Measurements from ENCODE around the gene LMBR1.

Gene LMBR1

DNA sequence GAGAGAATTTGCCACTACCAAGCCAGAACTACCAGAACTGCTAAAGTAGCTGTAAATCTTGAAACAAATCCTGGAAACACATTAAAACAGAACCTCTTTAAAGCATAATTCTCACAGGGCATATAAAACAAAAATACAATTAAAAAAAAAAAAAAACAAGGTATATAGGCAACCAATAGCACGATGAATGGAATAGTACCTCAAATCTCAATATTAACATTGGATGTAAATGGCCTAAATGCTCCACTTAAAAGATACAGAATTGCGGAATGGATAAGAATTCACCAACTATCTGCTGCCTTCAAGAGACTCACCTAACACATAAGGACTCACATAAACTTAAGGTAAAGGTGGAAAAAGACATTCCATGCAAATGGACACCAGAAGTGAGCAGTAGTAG, 17.2 kb downstream of the LMBR1 start:
- TF ChIP-seq SIN3A (IDR thresholded peaks at IDR 0.05; ENCODE audit: borderline replicate concordance, insufficient read depth, low read length) (no peak), TAF1 (IDR thresholded peaks at IDR 0.05; ENCODE audit: borderline replicate concordance, insufficient read depth, low read length) (no peak), POLR2AphosphoS5 (IDR thresholded peaks at IDR 0.05; ENCODE audit: low read depth, low read length) (no peak), FOXP2 (optimal IDR thresholded peaks at IDR 0.05; ENCODE audit: borderline replicate concordance, extremely low read depth, extremely low read length, insufficient read depth) (no peak)
- TF ChIP-seq, protein P1, sequence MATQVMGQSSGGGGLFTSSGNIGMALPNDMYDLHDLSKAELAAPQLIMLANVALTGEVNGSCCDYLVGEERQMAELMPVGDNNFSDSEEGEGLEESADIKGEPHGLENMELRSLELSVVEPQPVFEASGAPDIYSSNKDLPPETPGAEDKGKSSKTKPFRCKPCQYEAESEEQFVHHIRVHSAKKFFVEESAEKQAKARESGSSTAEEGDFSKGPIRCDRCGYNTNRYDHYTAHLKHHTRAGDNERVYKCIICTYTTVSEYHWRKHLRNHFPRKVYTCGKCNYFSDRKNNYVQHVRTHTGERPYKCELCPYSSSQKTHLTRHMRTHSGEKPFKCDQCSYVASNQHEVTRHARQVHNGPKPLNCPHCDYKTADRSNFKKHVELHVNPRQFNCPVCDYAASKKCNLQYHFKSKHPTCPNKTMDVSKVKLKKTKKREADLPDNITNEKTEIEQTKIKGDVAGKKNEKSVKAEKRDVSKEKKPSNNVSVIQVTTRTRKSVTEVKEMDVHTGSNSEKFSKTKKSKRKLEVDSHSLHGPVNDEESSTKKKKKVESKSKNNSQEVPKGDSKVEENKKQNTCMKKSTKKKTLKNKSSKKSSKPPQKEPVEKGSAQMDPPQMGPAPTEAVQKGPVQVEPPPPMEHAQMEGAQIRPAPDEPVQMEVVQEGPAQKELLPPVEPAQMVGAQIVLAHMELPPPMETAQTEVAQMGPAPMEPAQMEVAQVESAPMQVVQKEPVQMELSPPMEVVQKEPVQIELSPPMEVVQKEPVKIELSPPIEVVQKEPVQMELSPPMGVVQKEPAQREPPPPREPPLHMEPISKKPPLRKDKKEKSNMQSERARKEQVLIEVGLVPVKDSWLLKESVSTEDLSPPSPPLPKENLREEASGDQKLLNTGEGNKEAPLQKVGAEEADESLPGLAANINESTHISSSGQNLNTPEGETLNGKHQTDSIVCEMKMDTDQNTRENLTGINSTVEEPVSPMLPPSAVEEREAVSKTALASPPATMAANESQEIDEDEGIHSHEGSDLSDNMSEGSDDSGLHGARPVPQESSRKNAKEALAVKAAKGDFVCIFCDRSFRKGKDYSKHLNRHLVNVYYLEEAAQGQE (IDR thresholded peaks at IDR 0.05; ENCODE audit: insufficient read depth in 1 of 2, low read depth in 2 of 2, low read length in 2 of 2), result no peak

DNA sequence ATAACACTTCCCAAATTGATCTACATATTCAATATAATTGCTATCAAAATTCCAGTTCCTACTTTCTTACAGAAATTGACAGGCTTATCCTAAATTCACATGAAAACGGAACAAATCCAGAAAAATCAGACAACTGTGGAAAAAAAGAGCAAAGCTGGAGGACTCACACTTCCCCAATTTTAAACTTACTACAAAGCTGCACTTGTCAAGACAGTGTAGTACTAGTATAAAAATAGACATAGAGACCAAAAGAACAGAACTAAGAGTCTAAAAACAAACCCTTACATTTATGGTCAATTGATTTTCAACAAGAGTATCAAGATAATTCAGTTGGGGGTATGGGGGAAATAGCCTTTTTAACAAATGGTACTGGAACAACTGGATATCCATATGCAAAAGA, 27.5 kb downstream of the LMBR1 start:
- TF ChIP-seq TAF1 (IDR thresholded peaks at IDR 0.05; ENCODE audit: borderline replicate concordance, insufficient read depth, low read length) (no peak), FOXP2 (optimal IDR thresholded peaks at IDR 0.05; ENCODE audit: borderline replicate concordance, extremely low read depth, extremely low read length, insufficient read depth) (no peak), POLR2AphosphoS5 (IDR thresholded peaks at IDR 0.05; ENCODE audit: low read depth, low read length) (no peak), SIN3A (IDR thresholded peaks at IDR 0.05; ENCODE audit: borderline replicate concordance, insufficient read depth, low read length) (no peak)
- TF ChIP-seq, protein P1 (IDR thresholded peaks at IDR 0.05; ENCODE audit: insufficient read depth in 1 of 2, low read depth in 2 of 2, low read length in 2 of 2), result no peak

DNA sequence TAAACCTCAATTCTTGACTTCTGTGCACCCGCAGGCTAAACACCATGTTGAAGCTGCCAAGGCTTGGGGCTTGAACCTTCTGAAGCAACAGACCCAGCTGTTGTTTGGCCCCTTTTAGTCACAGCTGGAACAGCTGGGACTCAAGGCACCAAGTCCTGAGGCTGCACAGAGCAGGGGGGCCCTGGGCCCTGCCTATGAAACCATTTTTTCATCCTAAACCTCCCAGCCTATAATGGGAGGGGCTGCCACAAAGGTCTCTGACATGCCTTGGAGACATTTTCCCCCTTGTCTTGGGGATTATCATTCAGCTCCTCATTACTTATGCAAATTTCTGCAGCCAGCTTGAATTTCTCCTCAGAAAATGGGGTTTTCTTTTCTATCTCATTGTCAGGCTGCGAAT, 31.8 kb downstream of the LMBR1 start:
- no peak for TF ChIP-seq POLR2AphosphoS5 (IDR thresholded peaks at IDR 0.05; ENCODE audit: low read depth, low read length)

DNA sequence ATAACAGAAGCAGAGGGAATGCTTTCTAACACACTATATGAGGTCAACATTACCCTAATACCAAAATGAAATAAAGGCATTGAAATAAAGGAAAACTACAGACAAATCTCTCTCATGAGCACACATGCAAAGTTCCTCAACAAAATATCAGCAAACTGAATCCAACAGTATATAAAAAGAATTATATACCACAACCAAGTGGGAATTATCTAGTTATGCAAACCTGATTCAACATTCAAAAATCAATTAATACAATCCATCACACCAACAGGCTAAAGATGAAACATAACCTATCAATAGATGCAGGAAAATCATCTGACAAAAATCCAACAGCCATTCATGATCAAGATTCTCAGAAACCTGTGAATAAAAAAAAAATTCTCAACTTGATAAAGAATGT, 34.5 kb downstream of the LMBR1 start:
- TF ChIP-seq POLR2AphosphoS5 (IDR thresholded peaks at IDR 0.05; ENCODE audit: low read depth, low read length), result no peak
- no peak for TF ChIP-seq SIN3A (IDR thresholded peaks at IDR 0.05; ENCODE audit: borderline replicate concordance, insufficient read depth, low read length)
- TF ChIP-seq FOXP2 (optimal IDR thresholded peaks at IDR 0.05; ENCODE audit: borderline replicate concordance, extremely low read depth, extremely low read length, insufficient read depth), result no peak
- TF ChIP-seq, protein P1 (IDR thresholded peaks at IDR 0.05; ENCODE audit: insufficient read depth in 1 of 2, low read depth in 2 of 2, low read length in 2 of 2), result no peak
- no peak for TF ChIP-seq TAF1 (IDR thresholded peaks at IDR 0.05; ENCODE audit: borderline replicate concordance, insufficient read depth, low read length)

DNA sequence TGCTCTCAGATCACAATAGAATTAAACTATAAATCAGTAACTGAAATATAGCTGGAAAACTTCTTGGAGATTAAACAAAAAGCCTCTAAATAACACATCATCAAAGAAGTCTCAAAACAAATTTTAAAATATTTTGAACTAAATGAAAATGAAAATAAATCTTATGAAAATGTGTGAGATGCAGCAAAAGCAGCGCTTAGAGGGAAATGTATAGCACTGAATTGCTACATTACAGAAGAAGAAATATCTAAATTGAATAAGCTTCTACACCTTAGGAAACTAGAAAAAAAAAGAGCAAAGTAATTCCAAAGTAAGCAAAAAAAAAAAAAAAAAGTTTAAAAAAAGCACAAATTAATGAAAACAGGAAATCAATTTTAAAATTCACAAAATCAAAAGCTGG, 35.2 kb downstream of the LMBR1 start:
- TF ChIP-seq SIN3A (IDR thresholded peaks at IDR 0.05; ENCODE audit: borderline replicate concordance, insufficient read depth, low read length) (no peak), POLR2AphosphoS5 (IDR thresholded peaks at IDR 0.05; ENCODE audit: low read depth, low read length) (no peak), FOXP2 (optimal IDR thresholded peaks at IDR 0.05; ENCODE audit: borderline replicate concordance, extremely low read depth, extremely low read length, insufficient read depth) (no peak), TAF1 (IDR thresholded peaks at IDR 0.05; ENCODE audit: borderline replicate concordance, insufficient read depth, low read length) (no peak)

DNA sequence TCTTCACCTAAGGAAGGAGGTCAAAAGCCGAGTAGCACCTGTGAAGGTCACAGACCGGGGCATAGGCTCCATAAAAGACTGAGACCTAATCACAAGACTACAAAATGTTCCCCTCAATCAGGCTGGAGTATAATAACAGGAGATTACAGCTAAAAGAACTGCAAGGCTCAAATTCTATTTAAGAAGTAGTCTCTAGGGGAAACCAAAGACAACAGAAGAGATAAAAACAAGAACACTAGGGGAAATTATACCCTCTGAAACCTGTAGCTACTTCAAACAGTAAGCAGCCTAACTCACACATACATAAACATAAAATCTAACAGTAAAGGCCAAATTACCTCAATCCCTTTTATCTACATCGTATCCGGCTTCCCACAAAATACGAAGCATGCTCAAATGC, 38.3 kb downstream of the LMBR1 start:
- TF ChIP-seq FOXP2 (optimal IDR thresholded peaks at IDR 0.05; ENCODE audit: borderline replicate concordance, extremely low read depth, extremely low read length, insufficient read depth) (no peak), SIN3A (IDR thresholded peaks at IDR 0.05; ENCODE audit: borderline replicate concordance, insufficient read depth, low read length) (no peak)
- TF ChIP-seq, protein P1 (IDR thresholded peaks at IDR 0.05; ENCODE audit: insufficient read depth in 1 of 2, low read depth in 2 of 2, low read length in 2 of 2), result no peak

Data from PFSK-1 (cell line).